SH-SY5Y (cell line): Measurements from ENCODE around the gene SCARF1.

Source experiments
- GATA2 ChIP-seq: IDR thresholded peaks from 2 replicates; pipeline ENCODE4 v1.6.1; 2011; ENCODE audit warnings: mild to moderate bottlenecking, low read depth, low read length
- GATA3 ChIP-seq: IDR thresholded peaks from 2 replicates; pipeline ENCODE4 v1.6.1; 2011; ENCODE audit warnings: low read depth, mild to moderate bottlenecking, low read length, moderate library complexity

GRCh38 chr17:1593630-1593931, 52.0 kb downstream of the SCARF1 start:
- TF ChIP-seq GATA2 = no peak
- no peak for TF ChIP-seq GATA3
